HepG2 (cell line): Measurements from ENCODE around the gene PPP1R13B. TPM values are rescaled to one million over a fixed set of nuclear protein-coding genes. Genes with fewer than 3 reads are reported as not detected.

Experiments
- ATAC-seq: fragments of 200-7000 bp; cut with Tn5 transposase; 3 replicates; pipeline ENCODE4 v1.9.1; 2020; ENCODE audit warnings: mild to moderate bottlenecking, moderate library complexity
- BruUV-seq: library from RNA; stranded (reverse); fragments of 400-500 nt; replicated peaks from 2 replicates; lab custom pipeline; 2021; lab: Mats Ljungman, UMichigan
- CTCF ChIA-PET: fragments of 300-600 bp; formaldehyde crosslinking; extraction: SDS; loops from one replicate; lab custom pipeline; 2021; ENCODE audit warnings: low total read pairs, inconsistent platforms, low intra/inter-chr PET ratio; lab: Yijun Ruan, JAX
- POLR2A ChIA-PET: fragments of 350-600 bp; sonication (Branson Sonifier 250); formaldehyde crosslinking; loops from one replicate; lab custom pipeline; 2020; ENCODE audit warnings: antibody characterized with exemption, inconsistent platforms; lab: Yijun Ruan, JAX
- DNase-seq: peaks from one replicate; pipeline ENCODE4 v3.0.0-alpha.2; 2015; ENCODE audit warnings: low spot score
- FAIRE-seq: peaks from 3 replicates; lab custom pipeline; 2011; peaks lifted over from hg19 to GRCh38; lab: Jason Lieb, UNC
- H2AFZ ChIP-seq: one replicate; pipeline ENCODE4 v1.6.1; 2011; ENCODE audit warnings: low read length, inconsistent platforms
- H3K27ac ChIP-seq: fragments of 300-600 bp; 3 replicates; pipeline ENCODE4 v1.8.0; 2011; ENCODE audit warnings: mixed run types, mild to moderate bottlenecking, mixed read lengths, low read length, inconsistent platforms; ENCODE audit not compliant: insufficient read depth; ENCODE audit errors: extremely low read length
- H3K27me3 ChIP-seq, 2 experiments: fragments of 200-600 bp in 1 of 2; 2 replicates in 1 of 2; 3 replicates in 1 of 2; pipeline versions ENCODE4 v1.6.0 to v1.8.0; 2011; ENCODE audit warnings: low read length in 2 of 2, mild to moderate bottlenecking in 2 of 2, moderate library complexity in 2 of 2, inconsistent platforms in 1 of 2; ENCODE audit not compliant: insufficient read depth in 2 of 2, control insufficient read depth in 1 of 2
- H3K36me3 ChIP-seq, 2 experiments: fragments of 200-600 bp in 1 of 2; replicated peaks in 1 of 2; 2 replicates in 1 of 2; 3 replicates in 1 of 2; pipeline versions ENCODE4 v1.5.1 to v1.8.0; 2011; ENCODE audit warnings: low read length in 2 of 2, inconsistent platforms in 1 of 2; ENCODE audit not compliant: insufficient read depth in 2 of 2, control insufficient read depth in 1 of 2
- H3K4me1 ChIP-seq: 2 replicates; pipeline ENCODE4 v1.5.1; 2012; ENCODE audit warnings: low read length, inconsistent platforms; ENCODE audit not compliant: insufficient read depth
- H3K4me2 ChIP-seq: 2 replicates; pipeline ENCODE4 v1.6.0; 2011; ENCODE audit warnings: low read depth, low read length, inconsistent platforms
- H3K4me3 ChIP-seq, 3 experiments: fragments of 200-600 bp in 1 of 3; sonication (generic), shearing (Covaris generic) in 1 of 3; replicated peaks in 1 of 3; 2 replicates each; pipeline ENCODE4 v1.5.1; 2011 to 2016; ENCODE audit warnings: low read length in 3 of 3, inconsistent platforms in 2 of 3, low read depth in 2 of 3, mild to moderate bottlenecking in 2 of 3, control low read depth in 1 of 3, mixed read lengths in 1 of 3; ENCODE audit not compliant: insufficient read depth in 1 of 3
- H3K79me2 ChIP-seq: one replicate; pipeline ENCODE4 v1.6.1; 2011; ENCODE audit warnings: low read length, inconsistent platforms; ENCODE audit not compliant: insufficient read depth
- H3K9ac ChIP-seq: 2 replicates; pipeline ENCODE4 v1.6.0; 2011; ENCODE audit warnings: mild to moderate bottlenecking, low read depth, low read length, inconsistent platforms; ENCODE audit not compliant: insufficient read depth
- H3K9me3 ChIP-seq: 2 replicates; pipeline ENCODE4 v1.5.1; 2012; ENCODE audit warnings: mild to moderate bottlenecking, low read length
- H4K20me1 ChIP-seq: 2 replicates; pipeline ENCODE4 v1.6.0; 2011; ENCODE audit warnings: inconsistent platforms, mild to moderate bottlenecking, low read length, moderate library complexity; ENCODE audit not compliant: insufficient read depth
- ATF6 ChIP-seq: sonication (generic); formaldehyde crosslinking; conservative IDR thresholded peaks from 2 replicates; pipeline ENCODE4 v1.4.0; 2020; ENCODE audit warnings: missing genetic modification reagents
- EHMT2 ChIP-seq: fragments of 200-600 bp; sonication (generic); IDR thresholded peaks from 2 replicates; pipeline ENCODE4 v1.7.0; 2017; ENCODE audit warnings: antibody characterized with exemption, low read depth, low read length, borderline replicate concordance
- FOXA1 ChIP-seq, 2 experiments: fragments of 450-650 bp in 1 of 2; sonication (generic) in 1 of 2; formaldehyde crosslinking in 1 of 2; IDR thresholded peaks; 2 replicates each; pipeline versions ENCODE4 v1.4.0 to v1.6.1; 2016 to 2020; ENCODE audit warnings: missing genetic modification reagents in 1 of 2
- NFAT5 ChIP-seq: sonication (generic); formaldehyde crosslinking; IDR thresholded peaks from 2 replicates; pipeline ENCODE4 v1.4.0; 2020; ENCODE audit warnings: missing genetic modification reagents
- NR2C2 ChIP-seq: sonication (generic); formaldehyde crosslinking; IDR thresholded peaks from 2 replicates; pipeline ENCODE4 v1.4.0; 2020; ENCODE audit warnings: missing genetic modification reagents, mild to moderate bottlenecking, moderate library complexity, borderline replicate concordance
- POLR2G ChIP-seq: fragments of 200-400 bp; formaldehyde crosslinking; IDR thresholded peaks from 2 replicates; pipeline ENCODE4 v1.6.1; 2018; ENCODE audit warnings: mild to moderate bottlenecking, low read depth, low read length, moderate library complexity
- SKIL ChIP-seq: sonication (generic); formaldehyde crosslinking; IDR thresholded peaks from 2 replicates; pipeline ENCODE4 v1.8.0; 2022; ENCODE audit warnings: missing genetic modification reagents, mild to moderate bottlenecking, moderate library complexity, borderline replicate concordance
- ZGPAT ChIP-seq: IDR thresholded peaks from 2 replicates; pipeline ENCODE4 v1.6.1; 2016; ENCODE audit warnings: mild to moderate bottlenecking
- ZNF224 ChIP-seq: sonication (generic); formaldehyde crosslinking; IDR thresholded peaks from 2 replicates; pipeline ENCODE4 v1.5.0; 2020; ENCODE audit warnings: mild to moderate bottlenecking, missing genetic modification reagents
- ZNF720 ChIP-seq: sonication (generic); formaldehyde crosslinking; IDR thresholded peaks from 2 replicates; pipeline ENCODE4 v1.4.0; 2020; ENCODE audit warnings: missing genetic modification reagents
- ZNF75D ChIP-seq: sonication (generic); formaldehyde crosslinking; IDR thresholded peaks from 2 replicates; pipeline ENCODE4 v1.8.1; 2023; ENCODE audit warnings: missing genetic modification reagents, mild to moderate bottlenecking, borderline replicate concordance
- WGBS: methylation state at CpG from one replicate; pipeline ENCODE4 v1.1.6; 2017; ENCODE audit warnings: low lambda C conversion rate; 5-methylcytosine and 5-hydroxymethylcytosine counted together
- in situ Hi-C: cut with HindIII; loops from 2 replicates; pipeline ENCODE4 v1.10.0; 2017; ENCODE audit warnings: low pct_unique_long_range_greater_than_20kb; ENCODE audit not compliant: extremely low pct_ligation_motif_present
- intact Hi-C: fragments of 100-400 bp; cut with micrococcal nuclease; formaldehyde crosslinking; loops from one replicate; pipeline ENCODE4 v1.10.0; 2022; ENCODE audit not compliant: unreplicated experiment
- polyA plus RNA-seq, 8 experiments: library from polyadenylated mRNA; depleted of rRNA in 3 of 8; stranded (reverse) in 7 of 8; unstranded in 1 of 8; fragments of >200 nt; fragmentation: Illumina TruSeq in 4 of 8; extraction: Trizol in 4 of 8; gene quantifications; 2 replicates each; pipeline versions ENCODE4 v1.2.1 to v1.2.3, GENCODE V29; 2011 to 2016; ENCODE audit warnings: low read depth in 4 of 8, missing spikeins in 1 of 8, mixed read lengths in 1 of 8; ENCODE audit not compliant: insufficient read depth in 1 of 8
- total RNA-seq, 5 experiments: library from RNA; depleted of rRNA; stranded (reverse); fragments of >200 nt; fragmentation: Illumina TruSeq; extraction: Trizol; gene quantifications; 2 replicates each; pipeline ENCODE4 v1.2.3, GENCODE V29; 2016; ENCODE audit warnings: low read depth in 1 of 5

Gene PPP1R13B
- total and polyA plus RNA-seq, 2 of the 13 experiments (the other 11 are each of a cell fraction or from before 2014, with no cell fraction given): 4.6 to 9.4 TPM

GRCh38 chr14:103862393-103862782 is 15.0 kb upstream of the PPP1R13B start:
- Histone ChIP-seq H3K4me3 (peak overlapping the region; percentile 48 to 66 (median 49); a peak in 5 of 6 replicates), H2AFZ (no peak overlapping the region), H3K9ac (peak overlapping the region; percentile 53), H3K27me3 (0 out of 5 replicates have a peak, but pooled peaks cover 0 to 4% of the 10 kb centered on the region in 2 experiments), H3K27ac (peak overlapping the region; percentile 41), H3K4me2 (peak overlapping the region; percentile 73), H3K4me1 (peaks cover 58% of the 10 kb centered on the region), H3K79me2 (no peaks in the 10 kb centered on the region), H4K20me1 (no peaks in the 10 kb centered on the region), H3K36me3 (no peaks in the 10 kb centered on the region), H3K9me3 (no peaks in the 10 kb centered on the region)
- no TSS peak for BruUV-seq
- in situ Hi-C loops (no loop called here), intact Hi-C loops (loop anchor here (2.0 kb wide), 1 partner anchor 26 kb away; no protein-coding TSS in a partner anchor)
- ATAC-seq: peak; percentile 89
- ChIA-PET CTCF (no interaction called here), POLR2A (interaction anchor here (0.7 to 3.9 kb wide), 4 partner anchors 13 to 37 kb away, joined by 3 to 59 read pairs (median 3); no protein-coding TSS in a partner anchor)
- whole genome bisulfite sequencing: 8% methylated on average over 7 of the region's 7 CpGs
- FAIRE-seq: peak; percentile 85
- peak; percentile 95 for DNase-seq
- TF ChIP-seq FOXA1 (IDR thresholded peaks at IDR 0.05) (no peak), FOXA1 (CRISPR knock-in tag; IDR thresholded peaks at IDR 0.05) (peak; percentile 53; the same call in 1 of the 2 replicates), ZGPAT (CRISPR knock-in tag) (0 out of 2 replicates have a peak, but pooled peaks have one; percentile 14), ATF6 (CRISPR knock-in tag) (no peak), NFAT5 (CRISPR knock-in tag) (no peak), SKIL (CRISPR knock-in tag) (no peak), ZNF224 (CRISPR knock-in tag) (no peak), POLR2G (peak; percentile 83), ZNF75D (no peak), ZNF720 (CRISPR knock-in tag) (no peak), NR2C2 (CRISPR knock-in tag) (peak; percentile 61; the same call in 1 of the 2 replicates), EHMT2 (0 out of 2 replicates have a peak, but pooled peaks have one; percentile 19)
